Measurements from ENCODE around the gene HSPB6.

DNA sequence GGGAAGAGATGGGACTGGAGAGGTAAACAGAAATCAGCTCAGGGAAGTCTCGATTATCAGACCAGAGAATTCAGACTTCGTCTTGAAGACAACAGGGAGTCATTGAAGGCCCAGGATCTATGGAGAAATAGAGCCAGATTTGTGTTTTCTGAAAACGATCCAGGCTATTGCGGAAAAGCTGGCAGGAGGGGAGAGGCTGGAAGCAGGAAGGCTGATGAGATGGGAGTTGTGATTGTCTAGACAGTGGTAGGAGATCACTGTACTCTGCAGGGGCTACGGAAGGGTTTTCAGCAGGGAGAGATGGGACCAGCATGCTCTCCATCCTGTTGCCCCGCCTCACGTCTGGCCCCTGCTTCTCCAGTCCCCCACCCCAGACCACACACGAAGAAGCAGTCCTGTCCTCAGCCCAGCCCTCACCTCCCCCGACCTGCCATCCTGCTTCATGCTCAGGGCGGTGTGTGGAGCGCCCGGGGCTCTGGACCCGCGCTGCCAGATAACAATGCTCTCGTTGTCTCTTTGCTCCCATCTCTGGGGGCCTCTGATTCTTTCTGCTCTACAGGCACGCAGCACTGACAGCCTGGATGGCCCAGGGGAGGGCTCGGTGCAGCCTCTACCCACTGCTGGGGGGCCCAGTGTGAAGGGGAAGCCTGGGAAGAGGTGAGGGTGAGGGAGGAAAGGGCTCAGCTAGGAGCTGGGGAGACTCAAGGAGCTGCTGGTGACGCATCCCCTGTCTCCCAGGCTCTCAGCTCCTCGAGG, 20.4 kb upstream of the HSPB6 start:
- TF ChIP-seq, protein P1, sequence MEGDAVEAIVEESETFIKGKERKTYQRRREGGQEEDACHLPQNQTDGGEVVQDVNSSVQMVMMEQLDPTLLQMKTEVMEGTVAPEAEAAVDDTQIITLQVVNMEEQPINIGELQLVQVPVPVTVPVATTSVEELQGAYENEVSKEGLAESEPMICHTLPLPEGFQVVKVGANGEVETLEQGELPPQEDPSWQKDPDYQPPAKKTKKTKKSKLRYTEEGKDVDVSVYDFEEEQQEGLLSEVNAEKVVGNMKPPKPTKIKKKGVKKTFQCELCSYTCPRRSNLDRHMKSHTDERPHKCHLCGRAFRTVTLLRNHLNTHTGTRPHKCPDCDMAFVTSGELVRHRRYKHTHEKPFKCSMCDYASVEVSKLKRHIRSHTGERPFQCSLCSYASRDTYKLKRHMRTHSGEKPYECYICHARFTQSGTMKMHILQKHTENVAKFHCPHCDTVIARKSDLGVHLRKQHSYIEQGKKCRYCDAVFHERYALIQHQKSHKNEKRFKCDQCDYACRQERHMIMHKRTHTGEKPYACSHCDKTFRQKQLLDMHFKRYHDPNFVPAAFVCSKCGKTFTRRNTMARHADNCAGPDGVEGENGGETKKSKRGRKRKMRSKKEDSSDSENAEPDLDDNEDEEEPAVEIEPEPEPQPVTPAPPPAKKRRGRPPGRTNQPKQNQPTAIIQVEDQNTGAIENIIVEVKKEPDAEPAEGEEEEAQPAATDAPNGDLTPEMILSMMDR (optimal IDR thresholded peaks at IDR 0.05 in 1 of 3, IDR thresholded peaks at IDR 0.05 in 1 of 3, conservative IDR thresholded peaks at IDR 0.05 in 1 of 3; ENCODE audit: extremely low read depth in 1 of 3, insufficient read depth in 2 of 3, low read length in 3 of 3): no peak
- TF ChIP-seq EZH2 (IDR thresholded peaks at IDR 0.05; ENCODE audit: low read length): no peak
